K562 (cell line): ENCODE results near the gene PPIAL4G. TPM values are rescaled to one million over a fixed set of nuclear protein-coding genes. Genes with fewer than 3 reads are reported as not detected.
A peak's percentile ranks its signal among the peaks of the same experiment; 100 is the strongest.

Experiments used
- AFF1 ChIP-seq, 2 experiments: fragments of 450-650 bp; IDR thresholded peaks; 2 replicates each; pipeline ENCODE4 v1.6.1; 2018; ENCODE audit warnings: mild to moderate bottlenecking in 2 of 2, low read depth in 1 of 2; ENCODE audit not compliant: partially characterized antibody in 2 of 2
- ETS2 ChIP-seq: IDR thresholded peaks from 2 replicates; pipeline ENCODE4 v1.6.1; 2016; ENCODE audit warnings: borderline replicate concordance, missing genetic modification characterization, mild to moderate bottlenecking, moderate library complexity, missing compliant biosample characterization; ENCODE audit not compliant: poor library complexity, severe bottlenecking
- GATA2 ChIP-seq: sonication (generic); formaldehyde crosslinking; IDR thresholded peaks from 2 replicates; pipeline ENCODE4 v1.4.0; 2020; ENCODE audit warnings: mild to moderate bottlenecking, missing genetic modification reagents
- GATAD2A ChIP-seq: fragments of 450-650 bp; IDR thresholded peaks from 2 replicates; pipeline ENCODE4 v1.6.1; 2017
- HES1 ChIP-seq: fragments of 450-650 bp; IDR thresholded peaks from 2 replicates; pipeline ENCODE4 v1.6.1; 2016; ENCODE audit warnings: low read depth, mild to moderate bottlenecking, moderate library complexity
- MECOM ChIP-seq: fragments of 250-450 bp; sonication (Bioruptor Pico); IDR thresholded peaks from 2 replicates; pipeline ENCODE4 v1.8.0; 2022; ENCODE audit warnings: inconsistent platforms
- NONO ChIP-seq, 2 experiments: fragments of 200-400 bp in 1 of 2; fragments of 450-650 bp in 1 of 2; formaldehyde crosslinking in 1 of 2; IDR thresholded peaks; 2 replicates each; pipeline ENCODE4 v1.6.1; 2017; ENCODE audit warnings: low read depth in 2 of 2, mild to moderate bottlenecking in 2 of 2, moderate library complexity in 2 of 2, low read length in 1 of 2
- ZEB2 ChIP-seq: fragments of 450-650 bp; IDR thresholded peaks from 2 replicates; pipeline ENCODE4 v1.6.1; 2016
- ZFP1 ChIP-seq: fragments of 450-650 bp; formaldehyde crosslinking; IDR thresholded peaks from 2 replicates; pipeline ENCODE4 v1.4.0; 2020; ENCODE audit warnings: mild to moderate bottlenecking, mixed read lengths
- ZNF23 ChIP-seq: fragments of 250-450 bp; sonication (Bioruptor Pico); IDR thresholded peaks from 2 replicates; pipeline ENCODE4 v1.4.0; 2020; ENCODE audit warnings: mild to moderate bottlenecking
- ZNF511 ChIP-seq: sonication (generic); formaldehyde crosslinking; IDR thresholded peaks from 2 replicates; pipeline ENCODE4 v1.8.0; 2022; ENCODE audit warnings: mild to moderate bottlenecking, missing genetic modification reagents
- ZNF518B ChIP-seq: fragments of 250-450 bp; sonication (Bioruptor Pico); IDR thresholded peaks from 2 replicates; pipeline ENCODE4 v1.5.0; 2021; ENCODE audit warnings: mild to moderate bottlenecking, moderate library complexity
- ZNF707 ChIP-seq: fragments of 250-450 bp; sonication (Bioruptor Pico); conservative IDR thresholded peaks from 2 replicates; pipeline ENCODE4 v1.8.0; 2022; ENCODE audit warnings: inconsistent platforms, mild to moderate bottlenecking, moderate library complexity
- ZNF764 ChIP-seq: fragments of 250-450 bp; sonication (Bioruptor Pico); IDR thresholded peaks from 2 replicates; pipeline ENCODE4 v1.4.0; 2020; ENCODE audit warnings: low read depth, mild to moderate bottlenecking, moderate library complexity
- ZNF780A ChIP-seq: fragments of 250-450 bp; sonication (Bioruptor Pico); IDR thresholded peaks from 2 replicates; pipeline ENCODE4 v1.5.0; 2021; ENCODE audit warnings: mild to moderate bottlenecking
- polyA plus RNA-seq, 8 experiments: library from polyadenylated mRNA; depleted of rRNA in 4 of 8; stranded (reverse) in 5 of 8; unstranded in 3 of 8; fragments of >200 nt; fragmentation: Nextera tagmentation in 2 of 8; fragmentation: Illumina TruSeq in 1 of 8; extraction: Ambion mirVana in 2 of 8; extraction: Trizol in 1 of 8; gene quantifications; 2 replicates each; pipeline versions ENCODE4 v1.2.1 to v1.2.3, GENCODE V29; 2011 to 2014; ENCODE audit warnings: inconsistent platforms in 1 of 8, missing spikeins in 1 of 8
- total RNA-seq, 7 experiments: library from RNA; depleted of rRNA in 6 of 7; stranded (reverse); fragments of >200 nt in 6 of 7; fragmentation: Illumina TruSeq in 2 of 7; extraction: Trizol in 2 of 7; gene quantifications; 2 replicates each; pipeline versions ENCODE4 v1.2.1 to v1.2.3, GENCODE V29; 2011 to 2021; ENCODE audit warnings: low replicate concordance in 1 of 7

The PPIAL4G gene
- total and polyA plus RNA-seq, 9 of the 15 experiments (the other 6 are each of a cell fraction or from before 2014, with no cell fraction given): not detected

GRCh38 chr1:148522561-148523204, 39.6 kb upstream of the PPIAL4G start (continued):
- TF ChIP-seq ZNF518B (peak; percentile 98), ZNF780A (CRISPR knock-in tag) (peak; percentile 99), ZFP1 (peak; percentile 93), ETS2 (tag) (peak; percentile 79), NONO (IDR thresholded peaks at IDR 0.05; ENCODE audit: low read depth in 2 of 2, low read length in 1 of 2) (peak; percentile 94 to 97), ZNF707 (CRISPR knock-in tag) (0 out of 2 replicates have a peak, but pooled peaks have one; percentile 53), AFF1 (IDR thresholded peaks at IDR 0.05; ENCODE audit: low read depth in 1 of 2, partially characterized antibody in 2 of 2) (peak; percentile 85 to 98), HES1 (peak; percentile 29; the same call in 1 of the 2 replicates), GATAD2A (peak; percentile 72; the same call in 1 of the 2 replicates), ZEB2 (peak; percentile 77), ZNF764 (CRISPR knock-in tag) (peak; percentile 95), ZNF23 (CRISPR knock-in tag) (peak; percentile 92), MECOM (CRISPR knock-in tag) (peak; percentile 55; the same call in 1 of the 2 replicates), GATA2 (CRISPR knock-in tag) (peak; percentile 53; the same call in 1 of the 2 replicates), ZNF511 (CRISPR knock-in tag) (peak; percentile 98)
